GM21717 (cell line): ENCODE data around the gene IL21R.
"Not testable (repeated sequence)": the region's sequence is repeated elsewhere in the genome, so short reads cannot be mapped to it uniquely, and the experiment has no call there.

ENCODE experiments used
- ATAC-seq: cut with Tn5 transposase; IDR thresholded peaks from one replicate; pipeline ENCODE4 v1.9.1; 2021; ENCODE audit warnings: mild to moderate bottlenecking, moderate library complexity; ENCODE audit not compliant: unreplicated experiment

IL21R gene

GRCh38 chr16:27441998-27442397 lies 40.0 kb downstream of the IL21R start:
- no peak for ATAC-seq

- ATAC-seq: no peak
Observed at GRCh38 chr16:27444015-27444414, 42.0 kb downstream of the IL21R start.

- ATAC-seq: no peak
Observed at GRCh38 chr16:27444470-27444869, 42.5 kb downstream of the IL21R start.

- no peak for ATAC-seq
Observed at GRCh38 chr16:27445502-27446175, 43.7 kb downstream of the IL21R start.

- no peak for ATAC-seq
Observed at GRCh38 chr16:27446721-27447120, 44.7 kb downstream of the IL21R start.

GRCh38 chr16:27447301-27447700 lies 45.3 kb downstream of the IL21R start:
- ATAC-seq: no peak

GRCh38 chr16:27448532-27449433 lies 46.8 kb downstream of the IL21R start:
- no peak for ATAC-seq

- ATAC-seq: peak; percentile 46
Observed at GRCh38 chr16:27449434-27450195, 47.6 kb downstream of the IL21R start.

- peak; percentile 10 for ATAC-seq
Observed at GRCh38 chr16:27450196-27450549, 48.2 kb downstream of the IL21R start.

- no peak for ATAC-seq
Observed at GRCh38 chr16:27452569-27453493, 50.9 kb downstream of the IL21R start.

GRCh38 chr16:27453494-27453825 lies 51.5 kb downstream of the IL21R start:
- no peak for ATAC-seq

- no peak for ATAC-seq
Observed at GRCh38 chr16:27455700-27456099, 53.7 kb downstream of the IL21R start.

- not testable (repeated sequence) for ATAC-seq
Observed at GRCh38 chr16:27457605-27457900, 55.6 kb downstream of the IL21R start.

GRCh38 chr16:27458258-27458657 lies 56.3 kb downstream of the IL21R start:
- no peak for ATAC-seq

GRCh38 chr16:27458987-27459688 lies 57.2 kb downstream of the IL21R start:
- no peak for ATAC-seq

- no peak for ATAC-seq
Observed at GRCh38 chr16:27460213-27460612, 58.2 kb downstream of the IL21R start.

- no peak for ATAC-seq
Observed at GRCh38 chr16:27460663-27461482, 58.9 kb downstream of the IL21R start.

- ATAC-seq: no peak
Observed at GRCh38 chr16:27461483-27462171, 59.7 kb downstream of the IL21R start.
